GM20000 (cell line): ENCODE measurements around the gene TMCO2.
"Not testable (repeated sequence)": the region's sequence is repeated elsewhere in the genome, so short reads cannot be mapped to it uniquely, and the experiment has no call there.

Experiments
- DNase-seq: peaks from one replicate; pipeline ENCODE4 v3.0.0; 2012; ENCODE audit warnings: low spot score
- TF ChIP-seq, protein P1 (sequence below): IDR thresholded peaks from 2 replicates; pipeline ENCODE4 v1.5.1; 2012; ENCODE audit warnings: mild to moderate bottlenecking, control low read depth; ENCODE audit errors: extremely low read depth, missing control alignments

TMCO2 gene

DNA sequence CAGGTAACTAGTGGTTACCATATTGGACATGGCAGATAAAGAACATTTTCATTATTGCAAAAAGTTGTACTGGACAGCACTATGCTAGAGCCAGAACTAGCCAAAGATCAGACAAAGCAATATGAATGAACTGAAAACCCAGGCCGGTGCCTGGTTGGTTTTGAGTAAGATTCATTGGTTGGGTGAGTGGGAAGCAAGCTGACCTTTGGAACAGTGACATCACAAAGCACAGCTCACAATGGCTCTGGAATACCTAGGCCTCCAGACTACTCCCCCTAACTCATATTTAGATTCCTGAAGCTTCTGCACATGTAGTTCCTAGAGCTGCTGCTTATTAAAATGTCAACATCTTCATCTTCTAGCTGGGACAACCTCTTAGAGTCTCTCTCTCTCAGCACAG, at the start of gene TMCO2:
Gene TMCO2 (plus strand): TSS at position 283 of the 400 bp plus-strand sequence. CDS start 57 bp downstream, at position 340.
- TF ChIP-seq, protein P1, sequence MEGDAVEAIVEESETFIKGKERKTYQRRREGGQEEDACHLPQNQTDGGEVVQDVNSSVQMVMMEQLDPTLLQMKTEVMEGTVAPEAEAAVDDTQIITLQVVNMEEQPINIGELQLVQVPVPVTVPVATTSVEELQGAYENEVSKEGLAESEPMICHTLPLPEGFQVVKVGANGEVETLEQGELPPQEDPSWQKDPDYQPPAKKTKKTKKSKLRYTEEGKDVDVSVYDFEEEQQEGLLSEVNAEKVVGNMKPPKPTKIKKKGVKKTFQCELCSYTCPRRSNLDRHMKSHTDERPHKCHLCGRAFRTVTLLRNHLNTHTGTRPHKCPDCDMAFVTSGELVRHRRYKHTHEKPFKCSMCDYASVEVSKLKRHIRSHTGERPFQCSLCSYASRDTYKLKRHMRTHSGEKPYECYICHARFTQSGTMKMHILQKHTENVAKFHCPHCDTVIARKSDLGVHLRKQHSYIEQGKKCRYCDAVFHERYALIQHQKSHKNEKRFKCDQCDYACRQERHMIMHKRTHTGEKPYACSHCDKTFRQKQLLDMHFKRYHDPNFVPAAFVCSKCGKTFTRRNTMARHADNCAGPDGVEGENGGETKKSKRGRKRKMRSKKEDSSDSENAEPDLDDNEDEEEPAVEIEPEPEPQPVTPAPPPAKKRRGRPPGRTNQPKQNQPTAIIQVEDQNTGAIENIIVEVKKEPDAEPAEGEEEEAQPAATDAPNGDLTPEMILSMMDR, result no peak

DNA sequence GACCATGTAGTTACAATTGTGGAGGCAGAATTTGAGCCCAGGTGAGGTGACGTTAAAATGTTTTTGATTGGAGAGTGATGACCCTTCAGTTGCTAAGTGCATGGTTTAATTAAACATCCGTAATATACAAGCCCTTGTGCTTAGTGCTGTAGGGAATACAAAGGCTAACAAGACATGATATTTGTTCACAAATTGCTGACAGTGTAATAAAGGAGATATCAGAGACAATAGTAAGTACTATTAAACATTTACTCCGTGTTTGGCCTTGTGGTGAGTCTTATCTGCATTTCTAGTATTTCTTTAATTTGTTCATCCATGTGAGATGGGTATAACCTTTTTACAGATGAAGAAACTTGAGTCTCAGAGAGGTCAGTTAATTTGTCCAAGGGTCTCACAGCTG, 48.6 kb upstream of the TMCO2 start:
- TF ChIP-seq, protein P1, result no peak
- DNase-seq, result no peak

More for the DNA sequence above, at the start of gene TMCO2:
- no peak for DNase-seq

DNA sequence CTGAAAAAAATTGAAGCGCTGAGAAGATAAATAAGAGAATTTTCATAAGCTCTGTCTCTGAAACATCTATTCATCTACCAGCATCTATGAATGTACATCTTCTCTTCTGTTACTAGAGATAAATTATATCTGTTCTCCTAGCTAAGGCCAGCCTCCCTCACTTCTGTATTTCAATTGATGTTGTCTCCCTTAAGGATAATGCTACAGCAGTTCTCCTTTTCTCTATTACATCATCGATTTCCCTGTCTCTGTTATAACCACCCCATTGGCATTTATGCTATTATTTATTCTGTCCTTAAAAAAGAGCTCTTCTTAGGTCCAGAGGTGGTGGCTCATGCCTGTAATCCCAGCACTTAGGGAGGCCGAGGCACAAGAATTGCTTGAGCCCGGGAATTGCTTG, 42.9 kb upstream of the TMCO2 start:
- TF ChIP-seq, protein P1, result no peak
- no peak for DNase-seq

DNA sequence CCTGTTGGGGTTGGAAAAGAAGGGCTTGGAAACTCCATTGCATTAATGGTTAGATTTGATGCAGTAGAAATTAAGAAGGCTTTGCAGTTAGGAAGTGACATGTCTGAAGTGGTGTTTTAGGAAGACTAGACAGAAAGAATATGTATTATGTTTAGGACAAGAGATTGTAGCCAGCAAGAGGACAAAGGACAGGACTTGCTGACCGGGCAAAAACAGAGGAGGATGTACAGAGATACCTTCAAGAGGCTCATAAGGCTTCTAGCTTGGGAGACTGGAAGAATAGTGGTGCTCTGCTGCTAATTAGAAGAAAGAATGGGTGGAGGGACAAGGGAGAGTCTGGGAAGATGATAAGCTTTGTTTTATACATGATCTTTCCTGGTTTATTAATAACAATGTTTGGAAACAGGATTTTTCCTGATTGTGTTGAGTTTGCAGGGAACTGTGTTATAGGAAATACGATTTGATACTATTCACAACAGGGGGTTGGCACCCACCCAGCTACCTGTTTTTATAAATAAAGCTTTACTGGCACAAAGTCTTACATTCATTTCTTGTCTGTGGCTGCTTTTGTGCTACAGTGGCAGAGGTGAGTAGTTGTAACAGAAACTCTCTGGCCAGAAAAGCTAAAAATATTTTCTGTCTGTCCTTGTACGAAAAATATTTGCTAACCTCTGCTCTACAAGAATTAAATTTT, 37.1 kb upstream of the TMCO2 start:
- DNase-seq, result no peak
- TF ChIP-seq, protein P1, result no peak

DNA sequence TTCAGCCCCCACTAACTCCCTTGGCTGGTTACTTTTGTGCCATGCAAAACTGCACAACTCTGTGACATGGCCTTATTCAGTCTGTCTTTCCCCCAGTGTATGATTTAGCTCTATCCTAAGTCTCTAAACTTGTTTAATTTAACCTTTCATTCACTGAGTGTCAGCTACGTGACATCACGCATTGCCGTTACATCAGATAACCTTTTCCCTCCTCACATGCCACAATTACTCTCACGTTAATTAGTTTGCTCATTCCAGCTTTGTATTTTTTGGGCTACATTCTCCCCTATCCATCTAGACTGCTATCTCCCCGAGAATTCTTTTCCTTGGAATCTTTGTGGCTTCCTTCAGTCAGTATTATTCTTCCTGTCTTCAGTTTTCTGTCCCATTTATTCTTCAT, 29.4 kb upstream of the TMCO2 start:
- DNase-seq, result no peak
- TF ChIP-seq, protein P1, result no peak

DNA sequence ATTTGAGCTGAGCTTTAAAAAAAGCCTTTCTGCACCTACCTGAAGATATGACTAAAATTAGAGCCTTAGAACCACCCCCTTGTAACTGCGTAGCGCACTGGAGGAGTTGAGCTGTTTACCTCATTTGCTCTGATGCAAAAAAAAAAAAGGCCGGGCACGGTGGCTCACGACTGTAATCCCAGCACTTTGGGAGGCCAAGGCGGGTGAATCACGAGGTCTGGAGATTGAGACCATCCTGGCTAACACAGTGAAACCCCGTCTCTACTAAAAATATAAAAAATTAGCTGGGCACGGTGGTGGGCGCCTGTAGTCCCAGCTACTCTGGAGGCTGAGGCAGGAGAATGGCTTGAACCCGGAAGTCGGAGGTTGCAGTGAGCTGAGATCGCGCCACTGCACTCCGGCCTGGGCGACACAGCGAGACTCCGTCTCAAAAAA, 26.2 kb upstream of the TMCO2 start:
- not testable (repeated sequence) for DNase-seq

DNA sequence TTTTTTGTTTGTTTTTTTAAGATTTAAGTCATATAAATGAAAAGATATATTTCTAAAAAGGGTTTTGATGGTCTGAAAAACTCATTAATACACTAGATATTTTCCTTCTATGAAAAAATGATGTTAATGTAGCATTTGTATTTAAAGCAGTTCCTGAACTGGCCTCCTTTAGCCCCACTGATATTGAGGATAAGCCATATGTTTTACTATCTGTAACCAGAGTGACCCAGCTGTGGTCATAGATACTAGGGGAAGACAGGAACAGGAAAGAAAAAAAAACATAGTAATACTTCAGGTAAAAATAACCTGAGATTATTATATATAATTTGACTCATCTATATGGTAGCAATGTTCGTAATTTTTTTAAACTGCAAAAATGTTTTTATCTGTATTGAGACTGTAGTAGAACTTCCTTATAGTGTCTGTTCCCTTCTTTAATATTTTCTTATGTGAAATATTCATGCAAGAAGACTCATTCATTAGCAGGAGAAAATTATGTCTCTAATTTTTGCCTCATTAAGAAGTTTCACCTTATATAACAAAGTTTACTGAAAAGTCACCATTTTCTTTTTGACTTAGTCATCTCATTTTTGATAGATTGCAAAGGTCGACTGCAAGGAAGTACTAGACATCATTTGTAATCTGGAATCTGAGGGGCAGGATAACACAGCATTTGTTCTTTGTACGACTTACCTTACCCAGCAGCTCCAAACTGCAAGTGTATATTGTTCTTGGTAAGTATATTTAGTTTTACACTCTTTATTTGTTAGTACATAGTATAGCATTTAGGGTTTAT, 25.6 kb upstream of the TMCO2 start:
- DNase-seq, result no peak
- TF ChIP-seq, protein P1, result no peak
